Measurements from ENCODE around the gene IQCF6. TPM values are rescaled to one million over a fixed set of nuclear protein-coding genes. Genes with fewer than 3 reads are reported as not detected.
"Not testable (repeated sequence)": the region's sequence is repeated elsewhere in the genome, so short reads cannot be mapped to it uniquely, and the experiment has no call there.

The IQCF6 gene
- total RNA-seq, 1 donor from 2014 or later, result not detected

DNA sequence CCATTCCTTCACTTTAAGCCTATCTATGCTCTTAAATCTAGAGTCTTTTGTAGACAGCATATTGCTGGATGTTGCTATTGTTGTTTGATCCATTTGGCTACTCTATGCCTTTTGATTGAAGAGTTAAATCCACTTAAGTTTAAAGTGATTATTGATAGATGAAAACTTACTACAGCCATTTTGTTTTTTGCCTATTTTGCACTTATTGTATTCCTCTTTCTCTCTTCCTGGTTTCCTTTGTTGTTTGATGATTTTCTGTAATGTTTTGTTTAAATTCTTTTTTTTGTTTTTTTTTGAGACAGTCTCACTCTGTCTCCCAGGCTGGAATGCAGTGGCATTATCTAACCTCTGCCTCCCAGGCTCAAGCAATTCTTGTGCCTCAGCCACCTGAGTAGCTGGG lies 19.8 kb downstream of the IQCF6 start:
- Histone ChIP-seq H3K4me3 (ENCODE audit: low read depth, low read length) (no peak overlapping the region), H3K27me3 (ENCODE audit: control insufficient read depth, insufficient read depth, low read length) (no peaks in the 10 kb centered on the region), H3K36me3 (ENCODE audit: control insufficient read depth, insufficient read depth, low read length) (no peaks in the 10 kb centered on the region)
- no peak for DNase-seq (ENCODE audit: low read depth)
- TF ChIP-seq, protein P1, sequence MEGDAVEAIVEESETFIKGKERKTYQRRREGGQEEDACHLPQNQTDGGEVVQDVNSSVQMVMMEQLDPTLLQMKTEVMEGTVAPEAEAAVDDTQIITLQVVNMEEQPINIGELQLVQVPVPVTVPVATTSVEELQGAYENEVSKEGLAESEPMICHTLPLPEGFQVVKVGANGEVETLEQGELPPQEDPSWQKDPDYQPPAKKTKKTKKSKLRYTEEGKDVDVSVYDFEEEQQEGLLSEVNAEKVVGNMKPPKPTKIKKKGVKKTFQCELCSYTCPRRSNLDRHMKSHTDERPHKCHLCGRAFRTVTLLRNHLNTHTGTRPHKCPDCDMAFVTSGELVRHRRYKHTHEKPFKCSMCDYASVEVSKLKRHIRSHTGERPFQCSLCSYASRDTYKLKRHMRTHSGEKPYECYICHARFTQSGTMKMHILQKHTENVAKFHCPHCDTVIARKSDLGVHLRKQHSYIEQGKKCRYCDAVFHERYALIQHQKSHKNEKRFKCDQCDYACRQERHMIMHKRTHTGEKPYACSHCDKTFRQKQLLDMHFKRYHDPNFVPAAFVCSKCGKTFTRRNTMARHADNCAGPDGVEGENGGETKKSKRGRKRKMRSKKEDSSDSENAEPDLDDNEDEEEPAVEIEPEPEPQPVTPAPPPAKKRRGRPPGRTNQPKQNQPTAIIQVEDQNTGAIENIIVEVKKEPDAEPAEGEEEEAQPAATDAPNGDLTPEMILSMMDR (IDR thresholded peaks at IDR 0.05; ENCODE audit: insufficient read depth, low read length, poor library complexity, severe bottlenecking), result no peak

DNA sequence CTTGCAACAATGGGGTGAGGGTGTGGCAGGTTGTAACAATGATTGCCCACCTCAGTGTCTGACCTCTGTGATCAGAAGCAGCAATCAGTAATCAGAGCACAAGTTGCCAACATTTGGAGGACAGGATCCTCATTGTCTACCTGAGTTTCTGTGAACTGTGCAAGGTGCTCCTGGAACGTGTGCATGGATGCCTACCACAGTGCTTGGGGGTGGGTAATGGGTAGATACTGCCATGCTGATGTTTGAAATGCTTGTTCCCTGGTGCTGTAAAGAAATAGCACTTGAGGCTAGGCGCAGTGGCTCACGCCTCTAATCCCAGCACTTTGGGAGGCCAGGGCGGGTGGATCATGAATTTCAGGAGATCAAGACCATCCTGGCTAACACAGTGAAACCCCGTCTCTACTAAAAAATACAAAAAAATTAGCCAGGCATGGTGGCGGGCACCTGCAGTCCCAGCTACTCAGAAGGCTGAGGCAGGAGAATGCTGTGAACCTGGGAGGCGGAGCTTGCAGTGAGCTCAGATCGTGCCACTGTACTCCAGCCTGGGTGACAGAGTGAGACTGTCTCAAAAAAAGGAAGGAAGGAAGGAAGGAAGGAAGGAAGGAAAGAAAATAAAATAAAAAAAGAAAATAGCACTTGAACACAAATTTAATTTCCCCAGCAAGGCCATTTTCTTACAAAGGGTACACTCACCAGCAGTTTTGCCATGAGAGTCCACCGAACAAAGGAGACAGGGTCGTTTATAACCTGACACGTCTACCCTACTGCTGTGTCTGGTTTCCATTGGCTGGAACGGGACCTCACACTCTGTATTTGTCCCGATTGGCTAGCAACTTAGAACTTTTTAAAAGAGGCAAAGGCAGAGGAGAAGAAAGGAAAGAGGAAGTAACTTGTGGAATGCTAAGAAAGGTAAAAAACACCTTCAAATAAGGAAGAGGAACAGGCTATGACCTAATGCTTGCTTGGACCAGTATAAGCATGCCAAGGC lies 25.0 kb downstream of the IQCF6 start:
- H3K36me3 ChIP-seq (ENCODE audit: control insufficient read depth, insufficient read depth, low read length); H3K4me3 ChIP-seq (ENCODE audit: low read depth, low read length); H3K27me3 ChIP-seq (ENCODE audit: control insufficient read depth, insufficient read depth, low read length); DNase-seq (ENCODE audit: low read depth): not testable (repeated sequence)

DNA sequence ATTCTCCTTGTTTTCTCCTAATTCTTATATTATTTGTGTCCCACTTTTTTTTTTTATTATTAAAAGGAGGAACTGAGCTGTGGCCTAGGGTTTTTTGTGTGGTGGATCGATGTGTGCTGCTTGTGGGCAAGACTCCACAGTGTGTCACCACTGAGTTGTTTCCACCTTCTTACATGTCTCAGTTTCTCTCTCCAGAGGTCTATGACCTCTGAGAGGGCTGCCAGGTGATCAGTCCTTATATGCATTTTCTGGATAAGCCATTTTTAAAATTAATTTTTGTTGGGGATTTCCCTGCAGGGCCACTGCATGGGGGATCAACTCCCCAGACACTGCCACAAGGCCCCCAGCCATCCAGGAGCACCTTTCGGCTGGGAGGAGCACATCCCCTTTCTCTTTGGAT lies 27.8 kb downstream of the IQCF6 start:
- no peak for DNase-seq (ENCODE audit: low read depth)
- Histone ChIP-seq H3K36me3 (ENCODE audit: control insufficient read depth, insufficient read depth, low read length) (no peaks in the 10 kb centered on the region), H3K4me3 (ENCODE audit: low read depth, low read length) (no peak overlapping the region), H3K27me3 (ENCODE audit: control insufficient read depth, insufficient read depth, low read length) (no peaks in the 10 kb centered on the region)
- TF ChIP-seq, protein P1 (IDR thresholded peaks at IDR 0.05; ENCODE audit: insufficient read depth, low read length, poor library complexity, severe bottlenecking), result no peak

DNA sequence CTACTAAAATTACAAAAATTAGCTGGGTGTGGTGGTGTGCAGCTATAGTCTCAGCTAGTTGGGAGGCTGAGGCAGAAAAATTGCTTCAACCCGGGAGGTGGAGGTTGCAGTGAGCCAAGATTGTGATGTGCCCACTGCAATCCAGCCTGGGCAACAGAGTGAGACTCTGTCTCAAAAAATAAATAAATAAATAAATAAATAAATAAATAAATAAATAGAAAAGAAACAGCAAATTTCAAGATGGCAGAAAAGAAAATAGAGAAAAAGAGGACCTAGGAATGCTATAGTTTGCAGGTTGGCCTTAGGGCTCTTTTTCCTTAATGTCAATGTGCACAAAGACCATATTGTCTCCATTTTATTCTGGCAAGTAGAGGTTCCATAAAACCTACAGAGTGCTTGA lies 28.2 kb downstream of the IQCF6 start:
- Histone ChIP-seq H3K4me3 (ENCODE audit: low read depth, low read length) (no peak overlapping the region), H3K27me3 (ENCODE audit: control insufficient read depth, insufficient read depth, low read length) (no peaks in the 10 kb centered on the region), H3K36me3 (ENCODE audit: control insufficient read depth, insufficient read depth, low read length) (no peaks in the 10 kb centered on the region)
- no peak for DNase-seq (ENCODE audit: low read depth)
- TF ChIP-seq, protein P1 (IDR thresholded peaks at IDR 0.05; ENCODE audit: insufficient read depth, low read length, poor library complexity, severe bottlenecking), result no peak

DNA sequence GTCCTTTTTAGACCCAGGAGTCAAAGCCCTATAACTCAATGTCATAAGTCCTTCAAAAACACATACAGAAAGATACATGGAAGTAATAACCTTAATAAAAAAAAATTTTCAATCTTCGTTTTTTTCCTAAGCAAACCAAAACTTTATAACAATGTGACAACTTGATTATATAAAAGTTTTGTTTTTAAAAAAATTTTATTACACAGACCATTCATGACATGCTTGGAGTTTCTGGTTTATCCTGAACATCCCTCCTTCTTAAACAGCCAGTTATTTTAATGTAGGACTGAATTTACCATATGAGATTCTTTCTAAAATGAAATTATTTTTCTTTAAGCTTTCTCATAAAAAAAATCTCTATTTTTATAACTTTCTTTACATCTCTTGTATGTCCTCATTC lies 30.7 kb downstream of the IQCF6 start:
- no peaks in the 10 kb centered on the region for H3K36me3 ChIP-seq (ENCODE audit: control insufficient read depth, insufficient read depth, low read length)
- TF ChIP-seq, protein P1 (IDR thresholded peaks at IDR 0.05; ENCODE audit: insufficient read depth, low read length, poor library complexity, severe bottlenecking), result no peak
- no peak for DNase-seq (ENCODE audit: low read depth)
- H3K27me3 ChIP-seq (ENCODE audit: control insufficient read depth, insufficient read depth, low read length), result no peaks in the 10 kb centered on the region
- no peak overlapping the region for H3K4me3 ChIP-seq (ENCODE audit: low read depth, low read length)

DNA sequence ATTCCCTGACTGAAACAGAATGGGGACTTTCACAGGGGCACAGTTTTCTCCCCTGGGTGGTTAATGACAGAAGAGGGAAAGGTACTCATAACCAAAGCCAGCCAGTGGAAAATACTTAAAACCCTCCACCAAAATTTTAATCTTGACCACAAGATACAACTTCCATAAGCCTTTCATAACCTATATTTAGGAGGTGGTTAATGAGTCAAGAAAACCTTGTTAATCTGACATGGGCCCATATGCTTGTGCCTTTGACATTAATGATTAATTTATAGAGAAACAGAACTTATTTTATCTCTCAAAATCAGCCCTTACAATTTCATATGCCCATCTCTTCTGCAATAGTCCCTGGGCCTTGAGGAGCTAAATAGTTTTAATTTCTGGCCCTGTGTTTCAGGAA lies 31.2 kb downstream of the IQCF6 start:
- H3K36me3 ChIP-seq (ENCODE audit: control insufficient read depth, insufficient read depth, low read length), result no peaks in the 10 kb centered on the region
- H3K4me3 ChIP-seq (ENCODE audit: low read depth, low read length), result no peak overlapping the region
- TF ChIP-seq, protein P1 (IDR thresholded peaks at IDR 0.05; ENCODE audit: insufficient read depth, low read length, poor library complexity, severe bottlenecking), result no peak
- no peaks in the 10 kb centered on the region for H3K27me3 ChIP-seq (ENCODE audit: control insufficient read depth, insufficient read depth, low read length)
- no peak for DNase-seq (ENCODE audit: low read depth)

DNA sequence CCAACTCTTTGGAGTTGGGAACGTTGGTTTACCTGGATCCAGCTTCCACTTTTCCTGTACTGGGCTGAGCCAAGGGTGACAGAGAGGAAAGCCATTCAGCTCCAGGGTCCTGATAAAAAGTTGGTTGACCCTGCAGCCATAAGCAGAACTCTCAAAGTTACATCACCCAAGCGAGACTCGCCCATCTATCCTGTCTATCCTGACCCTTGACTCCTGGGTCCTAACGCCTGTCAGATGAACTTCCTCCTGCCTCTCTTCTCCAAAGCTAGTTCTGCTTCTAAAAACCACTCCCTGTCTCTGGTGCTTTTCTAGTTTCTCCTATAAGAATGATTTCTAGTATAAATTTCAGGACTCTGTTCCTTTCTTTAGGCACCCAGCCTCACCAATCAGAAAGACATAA lies 36.1 kb downstream of the IQCF6 start:
- not testable (repeated sequence) for H3K4me3 ChIP-seq (ENCODE audit: low read depth, low read length); H3K36me3 ChIP-seq (ENCODE audit: control insufficient read depth, insufficient read depth, low read length); H3K27me3 ChIP-seq (ENCODE audit: control insufficient read depth, insufficient read depth, low read length); DNase-seq (ENCODE audit: low read depth)

DNA sequence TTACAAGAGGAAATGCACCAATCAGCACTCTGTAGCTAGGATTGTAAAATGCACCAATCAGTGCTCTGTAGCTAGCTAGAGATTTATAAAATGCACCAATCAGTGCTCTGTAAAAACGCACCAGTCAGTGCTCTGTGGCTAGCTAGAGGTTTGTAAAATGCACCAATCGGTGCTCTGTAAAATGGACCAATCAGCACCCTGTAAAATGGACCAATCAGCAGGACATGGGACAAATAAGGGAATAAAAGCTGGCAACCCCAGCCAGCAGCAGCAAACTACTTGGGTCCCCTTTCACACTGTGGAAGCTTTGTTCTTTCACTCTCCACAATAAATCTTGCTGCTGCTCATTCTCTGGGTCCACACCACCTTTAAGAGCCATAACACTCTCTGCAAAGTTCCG lies 36.7 kb downstream of the IQCF6 start:
- not testable (repeated sequence) for H3K27me3 ChIP-seq (ENCODE audit: control insufficient read depth, insufficient read depth, low read length); H3K4me3 ChIP-seq (ENCODE audit: low read depth, low read length); DNase-seq (ENCODE audit: low read depth); H3K36me3 ChIP-seq (ENCODE audit: control insufficient read depth, insufficient read depth, low read length)

All from kidney epithelial cell (primary cell).